HCT116 (cell line): ENCODE data around the gene CRYGN. TPM values are rescaled to one million over a fixed set of nuclear protein-coding genes. Genes with fewer than 3 reads are reported as not detected.

ENCODE experiments used
- ATAC-seq: fragments of 200-7000 bp; cut with Tn5 transposase; 2 replicates; pipeline ENCODE4 v1.9.1; 2020; ENCODE audit warnings: mild to moderate bottlenecking, moderate library complexity
- BruUV-seq: library from RNA; stranded (reverse); fragments of 400-500 nt; replicated peaks from 2 replicates; lab custom pipeline; 2021; lab: Mats Ljungman, UMichigan
- CTCF ChIA-PET: fragments of 300-600 bp; sonication (Branson Sonifier 250); formaldehyde crosslinking; loops from one replicate; lab custom pipeline; 2021; ENCODE audit warnings: antibody characterized with exemption; lab: Charles Lee
- POLR2A ChIA-PET: fragments of 300-600, 350-600 bp; sonication (Branson Sonifier 250); formaldehyde crosslinking; loops from one replicate; lab custom pipeline; 2021; ENCODE audit warnings: antibody characterized with exemption; lab: Charles Lee
- RAD21 ChIA-PET, 2 experiments: fragments of 300-600 bp; sonication (Branson Sonifier 250); formaldehyde crosslinking; loops; one replicate each; lab custom pipeline; 2023; ENCODE audit warnings: low total read pairs in 2 of 2; ENCODE audit not compliant: uncharacterized antibody in 2 of 2, unreplicated experiment in 2 of 2, low non-redundant PET in 1 of 2; lab: Charles Lee
- DNase-seq: peaks from one replicate; pipeline ENCODE4 v3.0.0-alpha.2; 2010; ENCODE audit warnings: low read depth, low spot score
- H2AFZ ChIP-seq: fragments of 200-600 bp; shearing (Covaris generic), sonication (generic); 2 replicates; pipeline ENCODE4 v1.6.1; 2017; ENCODE audit warnings: low read depth, mixed run types, mixed read lengths, antibody characterized with exemption, low read length; ENCODE audit not compliant: poor library complexity, severe bottlenecking
- H3K27ac ChIP-seq: 2 replicates; pipeline ENCODE4 v1.5.1; 2012; ENCODE audit warnings: low read depth, low read length
- H3K27me3 ChIP-seq: fragments of 200-600 bp; sonication (generic); 2 replicates; pipeline ENCODE4 v1.6.1; 2016; ENCODE audit warnings: mixed run types, low read length, mixed read lengths; ENCODE audit not compliant: insufficient read depth
- H3K36me3 ChIP-seq, 2 experiments: fragments of 200-500 bp in 1 of 2; fragments of 200-600 bp in 1 of 2; sonication (Bioruptor generic) in 1 of 2; sonication (generic) in 1 of 2; 2 replicates each; pipeline versions ENCODE4 v1.5.1 to v1.6.1; 2014 to 2016; ENCODE audit warnings: low read length in 2 of 2, inconsistent platforms in 1 of 2, mixed read lengths in 1 of 2, mixed run types in 1 of 2; ENCODE audit not compliant: insufficient read depth in 2 of 2, control insufficient read depth in 1 of 2
- H3K4me1 ChIP-seq, 2 experiments: fragments of 200-600 bp in 1 of 2; sonication (generic) in 1 of 2; 2 replicates each; pipeline versions ENCODE4 v1.5.1 to v1.6.1; 2012 to 2017; ENCODE audit warnings: low read length in 2 of 2, inconsistent platforms in 1 of 2, mild to moderate bottlenecking in 1 of 2, mixed read lengths in 1 of 2, mixed run types in 1 of 2, moderate library complexity in 1 of 2; ENCODE audit not compliant: insufficient read depth in 2 of 2, control insufficient read depth in 1 of 2
- H3K4me2 ChIP-seq: fragments of 200-600 bp; sonication (generic); 2 replicates; pipeline ENCODE4 v1.6.1; 2017; ENCODE audit warnings: mixed run types, low read length, mixed read lengths
- H3K4me3 ChIP-seq, 2 experiments: fragments of 200-600 bp in 1 of 2; sonication (generic) in 1 of 2; replicated peaks in 1 of 2; 2 replicates each; pipeline ENCODE4 v1.5.1; 2011 to 2016; ENCODE audit warnings: low read length in 2 of 2, control low read depth in 1 of 2, low read depth in 1 of 2, mild to moderate bottlenecking in 1 of 2, mixed read lengths in 1 of 2, mixed run types in 1 of 2
- H3K79me2 ChIP-seq: fragments of 200-600 bp; sonication (generic); 2 replicates; pipeline ENCODE4 v1.6.1; 2017; ENCODE audit warnings: mild to moderate bottlenecking, mixed run types, low read length, moderate library complexity, mixed read lengths; ENCODE audit not compliant: insufficient read depth
- H3K9ac ChIP-seq: fragments of 200-600 bp; sonication (generic); 2 replicates; pipeline ENCODE4 v1.6.1; 2016; ENCODE audit warnings: low read length, mixed read lengths
- H3K9me2 ChIP-seq: fragments of 200-600 bp; sonication (generic), shearing (Covaris generic); 2 replicates; pipeline ENCODE4 v1.6.1; 2017; ENCODE audit warnings: mixed run types, mild to moderate bottlenecking, moderate library complexity; ENCODE audit not compliant: insufficient read depth
- H3K9me3 ChIP-seq, 2 experiments: fragments of 200-500 bp in 1 of 2; fragments of 200-600 bp in 1 of 2; sonication (Bioruptor generic) in 1 of 2; sonication (generic) in 1 of 2; 2 replicates each; pipeline ENCODE4 v1.6.1; 2014 to 2017; ENCODE audit warnings: low read length in 2 of 2, mixed read lengths in 2 of 2, inconsistent platforms in 1 of 2, low read depth in 1 of 2, mild to moderate bottlenecking in 1 of 2, mixed run types in 1 of 2, moderate library complexity in 1 of 2; ENCODE audit not compliant: control insufficient read depth in 1 of 2, insufficient read depth in 1 of 2
- H4K20me1 ChIP-seq: fragments of 200-600 bp; sonication (generic), shearing (Covaris generic); 2 replicates; pipeline ENCODE4 v1.6.1; 2017; ENCODE audit warnings: mixed run types, mild to moderate bottlenecking, moderate library complexity; ENCODE audit not compliant: insufficient read depth
- CBX3 ChIP-seq: IDR thresholded peaks from 2 replicates; pipeline ENCODE4 v1.6.1; 2012; ENCODE audit warnings: low read depth
- CEBPB ChIP-seq: IDR thresholded peaks from 2 replicates; pipeline ENCODE4 v1.6.1; 2012; ENCODE audit warnings: low read depth
- CTCF ChIP-seq, 3 experiments: fragments of 200-600 bp in 1 of 3; sonication (generic) in 1 of 3; IDR thresholded peaks in 2 of 3; conservative IDR thresholded peaks in 1 of 3; 2 replicates each; pipeline ENCODE4 v1.5.1; 2012 to 2017; ENCODE audit warnings: low read depth in 2 of 3, low read length in 2 of 3, antibody characterized with exemption in 1 of 3, borderline replicate concordance in 1 of 3, control low read depth in 1 of 3, mild to moderate bottlenecking in 1 of 3, mixed read lengths in 1 of 3, mixed run types in 1 of 3, moderate library complexity in 1 of 3; ENCODE audit not compliant: insufficient read depth in 1 of 3
- EGR1 ChIP-seq: IDR thresholded peaks from 2 replicates; pipeline ENCODE4 v1.6.1; 2012; ENCODE audit warnings: low read depth
- ELF1 ChIP-seq: IDR thresholded peaks from 2 replicates; pipeline ENCODE4 v1.6.1; 2012; ENCODE audit warnings: low read depth, borderline replicate concordance
- EZH2 ChIP-seq: fragments of 200-600 bp; sonication (generic); IDR thresholded peaks from 2 replicates; pipeline ENCODE4 v1.6.1; 2017; ENCODE audit warnings: antibody characterized with exemption, mixed run types
- EZH2phosphoT487 ChIP-seq: fragments of 200-600 bp; IDR thresholded peaks from 2 replicates; pipeline ENCODE4 v1.6.1; 2018; ENCODE audit warnings: antibody characterized with exemption, borderline replicate concordance
- JUND ChIP-seq: IDR thresholded peaks from 2 replicates; pipeline ENCODE4 v1.6.1; 2012
- POLR2A ChIP-seq: IDR thresholded peaks from 2 replicates; pipeline ENCODE4 v1.7.0; 2011; ENCODE audit warnings: borderline replicate concordance; ENCODE audit not compliant: insufficient read depth, insufficient read length; ENCODE audit errors: extremely low read depth
- POLR2AphosphoS5 ChIP-seq: IDR thresholded peaks from 2 replicates; pipeline ENCODE4 v1.6.1; 2011; ENCODE audit warnings: mild to moderate bottlenecking, low read depth, low read length, moderate library complexity
- SP1 ChIP-seq: IDR thresholded peaks from 2 replicates; pipeline ENCODE4 v1.6.1; 2012; ENCODE audit warnings: low read depth
- TCF7L2 ChIP-seq: IDR thresholded peaks from 2 replicates; pipeline ENCODE4 v1.7.0; 2011; ENCODE audit warnings: borderline replicate concordance, inconsistent platforms; ENCODE audit not compliant: insufficient read depth, insufficient read length; ENCODE audit errors: extremely low read depth
- intact Hi-C: fragments of 100-400 bp; cut with micrococcal nuclease; formaldehyde crosslinking; loops from 2 replicates; pipeline ENCODE4 v1.10.0; 2022
- total RNA-seq: library from RNA; stranded (reverse); gene quantifications from one replicate; pipeline ENCODE4 v1.2.1, GENCODE V29; 2021; ENCODE audit not compliant: unreplicated experiment
- TF ChIP-seq, protein P1 (sequence below): IDR thresholded peaks from 2 replicates; pipeline ENCODE4 v1.6.1; 2012

Gene CRYGN
- total RNA-seq, 1 experiment from 2014 or later = not detected

GRCh38 chr7:151379534-151380198, 60.3 kb downstream of the CRYGN start:
- ATAC-seq = peak; percentile 18; the same call in 1 of the 2 replicates

DNA sequence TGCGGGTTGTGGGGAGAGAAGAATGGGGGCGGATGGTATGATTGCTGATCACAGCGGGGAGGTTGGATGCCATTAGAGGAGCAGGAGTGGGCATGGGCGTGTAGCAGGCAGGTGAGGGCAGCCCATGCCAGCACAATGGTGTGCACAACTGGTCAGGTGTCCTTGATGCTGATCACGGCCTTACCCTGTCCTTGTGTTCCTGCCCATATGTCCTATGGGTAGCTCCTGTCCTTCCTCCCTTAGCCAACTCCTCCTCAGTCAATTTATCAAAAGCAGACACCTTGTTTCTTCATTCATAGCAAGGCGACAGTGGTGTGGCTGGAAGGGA, 60.8 kb downstream of the CRYGN start:
- Histone ChIP-seq H3K79me2 (no peaks in the 10 kb centered on the region), H3K9me3 (no peaks in the 10 kb centered on the region), H4K20me1 (no peaks in the 10 kb centered on the region), H3K9me2 (no peaks in the 10 kb centered on the region), H3K36me3 (no peaks in the 10 kb centered on the region; a peak in 1 of 4 replicates), H3K4me1 (no peaks in the 10 kb centered on the region; a peak in 1 of 4 replicates), H3K4me3 (no peak overlapping the region), H3K27me3 (no peaks in the 10 kb centered on the region), H2AFZ (no peak overlapping the region), H3K9ac (no peak overlapping the region), H3K4me2 (no peak overlapping the region), H3K27ac (no peak overlapping the region)
- ChIA-PET CTCF (no interaction called here), POLR2A (no interaction called here), RAD21 (no interaction called here)
- intact Hi-C loops = no loop called here
- ATAC-seq (no peak), DNase-seq (no peak)
- TF ChIP-seq, protein P1, sequence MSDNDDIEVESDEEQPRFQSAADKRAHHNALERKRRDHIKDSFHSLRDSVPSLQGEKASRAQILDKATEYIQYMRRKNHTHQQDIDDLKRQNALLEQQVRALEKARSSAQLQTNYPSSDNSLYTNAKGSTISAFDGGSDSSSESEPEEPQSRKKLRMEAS = no peak
- TF ChIP-seq POLR2AphosphoS5 (no peak), TCF7L2 (no peak), EZH2phosphoT487 (no peak), EGR1 (no peak), CTCF (IDR thresholded peaks at IDR 0.05 in 2 of 3, conservative IDR thresholded peaks at IDR 0.05 in 1 of 3; ENCODE audit: borderline replicate concordance in 1 of 3, insufficient read depth in 1 of 3, low read depth in 2 of 3, low read length in 2 of 3) (no peak), SP1 (no peak), ELF1 (no peak)
- BruUV-seq = no TSS peak

More at GRCh38 chr7:151379534-151380198, 60.3 kb downstream of the CRYGN start:
- no peak overlapping the region for H3K9ac ChIP-seq
- no peak for DNase-seq
- ChIA-PET RAD21 (no interaction called here), POLR2A (no interaction called here), CTCF (no interaction called here)
- no peaks in the 10 kb centered on the region for H3K79me2 ChIP-seq
- no peaks in the 10 kb centered on the region; a peak in 1 of 4 replicates for H3K4me1 ChIP-seq
- H3K4me3 ChIP-seq = no peak overlapping the region
- H3K27me3 ChIP-seq = no peaks in the 10 kb centered on the region
- TF ChIP-seq POLR2A (no peak), CEBPB (no peak), CBX3 (no peak), EZH2 (no peak), JUND (no peak)
- intact Hi-C loops = no loop called here
- BruUV-seq = no TSS peak
- H3K9me3 ChIP-seq = no peaks in the 10 kb centered on the region
- H3K27ac ChIP-seq = no peak overlapping the region
- no peak overlapping the region for H3K4me2 ChIP-seq
- no peak overlapping the region for H2AFZ ChIP-seq
- no peaks in the 10 kb centered on the region for H4K20me1 ChIP-seq
- H3K9me2 ChIP-seq = no peaks in the 10 kb centered on the region
- no peaks in the 10 kb centered on the region; a peak in 1 of 4 replicates for H3K36me3 ChIP-seq
